ENCODE measurements around the gene NOVA1. TPM values are rescaled to one million over a fixed set of nuclear protein-coding genes. Genes with fewer than 3 reads are reported as not detected.

Gene NOVA1
- polyA plus RNA-seq, 2 of the 4 experiments (the other 2 are of a cell fraction): 5.1 to 9.8 TPM

GRCh38 chr14:26598081-26598671 lies 343 bp upstream of the NOVA1 start:
- TF ChIP-seq PBX3 (IDR thresholded peaks at IDR 0.05) (peak; percentile 95), MAFK (IDR thresholded peaks at IDR 0.05; ENCODE audit: partially characterized antibody) (no peak), BCL3 (IDR thresholded peaks at IDR 0.05) (0 out of 3 replicates have a peak, but pooled peaks have one; percentile 21), MAX (IDR thresholded peaks at IDR 0.05) (peak; percentile 32; the same call in 1 of the 2 replicates), JUN (IDR thresholded peaks at IDR 0.05) (peak in 1 of 2 experiments; percentile 58; a peak in 2 of 5 replicates), EHMT2 (IDR thresholded peaks at IDR 0.05; ENCODE audit: low read depth) (no peak)
- no peak for FAIRE-seq
- CTCF ChIA-PET: interaction anchor here (1.2 kb wide), 1 partner anchor 386 kb away, joined by 3 read pairs; no protein-coding TSS in a partner anchor
- H3K4me1 ChIP-seq: peaks cover 12% of the 10 kb centered on the region; the same call in 2 of the 3 replicates
- DNase-seq (ENCODE audit: low read depth in 1 of 2, low spot score in 1 of 2): peak; percentile 57 to 93
- peak overlapping the region; percentile 60 for H3K4me3 ChIP-seq
- WGBS (ENCODE audit: missing lambda C conversion rate): 0% methylated on average over 19 of the region's 54 CpGs
- POLR2A ChIA-PET: interaction anchor here (0.6 to 0.7 kb wide), 2 partner anchors 73 to 331 kb away, joined by 5 to 14 read pairs; no protein-coding TSS in a partner anchor
- peak overlapping the region; percentile 89 to 95 for H3K27ac ChIP-seq
- H3K4me2 ChIP-seq: peak overlapping the region; percentile 72
- peak; percentile 89 to 92 for ATAC-seq
- no peaks in the 10 kb centered on the region for H3K9me3 ChIP-seq

- peak; percentile 25 to 46; a peak in 4 of 6 replicates for ATAC-seq
- POLR2A ChIA-PET: interaction anchor here (0.6 to 0.7 kb wide), 3 partner anchors 72 to 948 kb away, joined by 3 to 14 read pairs (median 5); no protein-coding TSS in a partner anchor
- peak overlapping the region; percentile 89 to 95 for H3K27ac ChIP-seq
- no peaks in the 10 kb centered on the region for H3K9me3 ChIP-seq
- H3K4me3 ChIP-seq: peak overlapping the region; percentile 60
- CTCF ChIA-PET: no interaction called here
- H3K4me2 ChIP-seq: peak overlapping the region; percentile 70
- under 1% methylated on average over 16 of the region's 33 CpGs for WGBS (ENCODE audit: missing lambda C conversion rate)
- peak in 1 of 2 experiments; percentile 11 for DNase-seq (ENCODE audit: low read depth in 1 of 2, low spot score in 1 of 2)
- peaks cover 12% of the 10 kb centered on the region; the same call in 2 of the 3 replicates for H3K4me1 ChIP-seq
- no peak for FAIRE-seq
- TF ChIP-seq SMC3 (IDR thresholded peaks at IDR 0.05): no peak
- TF ChIP-seq HDAC2 (IDR thresholded peaks at IDR 0.05): no peak
- TF ChIP-seq MAX (IDR thresholded peaks at IDR 0.05): no peak
- no peak for TF ChIP-seq PBX3 (IDR thresholded peaks at IDR 0.05)
- TF ChIP-seq ZSCAN20 (CRISPR knock-in tag; IDR thresholded peaks at IDR 0.05): no peak
- TF ChIP-seq BHLHE40 (IDR thresholded peaks at IDR 0.05; ENCODE audit: low read depth, low read length): no peak
- no peak for TF ChIP-seq USF2 (IDR thresholded peaks at IDR 0.05)
- no peak for TF ChIP-seq ZNF302 (CRISPR knock-in tag; IDR thresholded peaks at IDR 0.05)
These were observed 703 bp downstream of the NOVA1 start for GRCh38 chr14:26597071-26597588.

- Histone ChIP-seq H3K27ac (peak overlapping the region; percentile 89 to 95), H3K4me2 (peak overlapping the region; percentile 70), H3K9me3 (no peaks in the 10 kb centered on the region), H3K4me1 (peaks cover 12% of the 10 kb centered on the region; the same call in 2 of the 3 replicates), H3K4me3 (peak overlapping the region; percentile 60)
- ATAC-seq: peak; percentile 1; a peak in 2 of 6 replicates
- CTCF ChIA-PET: no interaction called here
- TF ChIP-seq PBX3 (IDR thresholded peaks at IDR 0.05) (no peak), PHF8 (IDR thresholded peaks at IDR 0.05; ENCODE audit: borderline replicate concordance, low read depth) (0 out of 2 replicates have a peak, but pooled peaks have one; percentile 27)
- DNase-seq (ENCODE audit: low read depth in 1 of 2, low spot score in 1 of 2): peak in 1 of 2 experiments; percentile 12
- 2% methylated on average over 21 of the region's 21 CpGs for WGBS (ENCODE audit: missing lambda C conversion rate)
- POLR2A ChIA-PET: interaction anchor here (0.7 kb wide), 1 partner anchor 947 kb away, joined by 3 read pairs; no protein-coding TSS in a partner anchor
- no peak for FAIRE-seq
These were observed 1.2 kb downstream of the NOVA1 start for GRCh38 chr14:26596543-26597061.
